Measurements from ENCODE around the gene KCNG4. TPM values are rescaled to one million over a fixed set of nuclear protein-coding genes. Genes with fewer than 3 reads are reported as not detected.

KCNG4 gene
- total and polyA plus RNA-seq, 10 of the 15 experiments (the other 5 are each of a cell fraction or from before 2014, with no cell fraction given) = not detected

GRCh38 chr16:84198401-84198800 lies 41.4 kb downstream of the KCNG4 start:
- no peak for FAIRE-seq

More at GRCh38 chr16:84198401-84198800, 41.4 kb downstream of the KCNG4 start:
- ATAC-seq (peak; percentile 15; the same call in 1 of the 3 replicates), DNase-seq (ENCODE audit: low read depth, low spot score) (no peak)
- RAD21 ChIA-PET (ENCODE audit: unreplicated experiment) = no interaction called here
- CTCF ChIA-PET = no interaction called here
- Histone ChIP-seq H3K27me3 (replicated peaks in 1 of 2; ENCODE audit: control insufficient read depth in 2 of 2, insufficient read depth in 2 of 2, low read length in 1 of 2) (0 out of 4 replicates have a peak, but pooled peaks cover 0 to 2% of the 10 kb centered on the region in 2 experiments), H3K4me2 (ENCODE audit: control insufficient read depth, insufficient read depth) (no peak overlapping the region), H3K9ac (ENCODE audit: control insufficient read depth, insufficient read depth, low read length) (no peak overlapping the region), H2AFZ (ENCODE audit: control insufficient read depth, low read depth, low read length) (no peak overlapping the region), H3K79me2 (ENCODE audit: control insufficient read depth, insufficient read depth, low read length) (no peaks in the 10 kb centered on the region), H3K4me3 (no peak overlapping the region), H4K20me1 (ENCODE audit: control insufficient read depth, insufficient read depth) (no peaks in the 10 kb centered on the region), H3K36me3 (ENCODE audit: control insufficient read depth in 2 of 2, insufficient read depth in 2 of 2, low read length in 1 of 2) (no peaks in the 10 kb centered on the region), H3K27ac (ENCODE audit: control insufficient read depth, insufficient read depth) (no peak overlapping the region), H3K4me1 (ENCODE audit: control insufficient read depth, insufficient read depth, low read length) (no peaks in the 10 kb centered on the region), H3K9me3 (replicated peaks; ENCODE audit: control insufficient read depth, insufficient read depth, low read length) (no peaks in the 10 kb centered on the region)
- BruUV-seq (replicated peaks) = no TSS peak
- in situ Hi-C loops (cut with MboI) (no loop called here), intact Hi-C loops (cut with micrococcal nuclease; ENCODE audit: unreplicated experiment) (no loop called here)
- TF ChIP-seq TCF12 (IDR thresholded peaks at IDR 0.05; ENCODE audit: low read depth, low read length) (no peak), NFXL1 (IDR thresholded peaks at IDR 0.05; ENCODE audit: borderline replicate concordance) (no peak), BCLAF1 (IDR thresholded peaks at IDR 0.05) (no peak)
- TF ChIP-seq, protein P1, sequence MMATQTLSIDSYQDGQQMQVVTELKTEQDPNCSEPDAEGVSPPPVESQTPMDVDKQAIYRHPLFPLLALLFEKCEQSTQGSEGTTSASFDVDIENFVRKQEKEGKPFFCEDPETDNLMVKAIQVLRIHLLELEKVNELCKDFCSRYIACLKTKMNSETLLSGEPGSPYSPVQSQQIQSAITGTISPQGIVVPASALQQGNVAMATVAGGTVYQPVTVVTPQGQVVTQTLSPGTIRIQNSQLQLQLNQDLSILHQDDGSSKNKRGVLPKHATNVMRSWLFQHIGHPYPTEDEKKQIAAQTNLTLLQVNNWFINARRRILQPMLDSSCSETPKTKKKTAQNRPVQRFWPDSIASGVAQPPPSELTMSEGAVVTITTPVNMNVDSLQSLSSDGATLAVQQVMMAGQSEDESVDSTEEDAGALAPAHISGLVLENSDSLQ (IDR thresholded peaks at IDR 0.05) = peak; percentile 33; the same call in 1 of the 2 replicates
- POLR2A ChIA-PET = no interaction called here
- WGBS (ENCODE audit: insufficient coverage, insufficient replicate concordance, low lambda C conversion rate, missing lambda C conversion rate) = 25% methylated on average over 10 of the region's 10 CpGs
- SMC1A ChIA-PET (ENCODE audit: uncharacterized antibody, unreplicated experiment) = no interaction called here

Measured in GM12878 (cell line).